IPS-NIHi11 (cell line): ENCODE data around the gene TUBG1.
"Not testable (repeated sequence)": the region's sequence is repeated elsewhere in the genome, so short reads cannot be mapped to it uniquely, and the experiment has no call there.

ENCODE experiments used
- DNase-seq: peaks from one replicate; pipeline ENCODE4 v3.0.0; 2012; ENCODE audit warnings: mixed read lengths, low spot score

Gene TUBG1

GRCh38 chr17:42623732-42624596 lies 14.5 kb downstream of the TUBG1 start:
- no peak for DNase-seq

GRCh38 chr17:42627032-42627764 lies 17.7 kb downstream of the TUBG1 start:
- peak; percentile 65 for DNase-seq

GRCh38 chr17:42629411-42630009 lies 20.0 kb downstream of the TUBG1 start:
- DNase-seq = no peak

DNA sequence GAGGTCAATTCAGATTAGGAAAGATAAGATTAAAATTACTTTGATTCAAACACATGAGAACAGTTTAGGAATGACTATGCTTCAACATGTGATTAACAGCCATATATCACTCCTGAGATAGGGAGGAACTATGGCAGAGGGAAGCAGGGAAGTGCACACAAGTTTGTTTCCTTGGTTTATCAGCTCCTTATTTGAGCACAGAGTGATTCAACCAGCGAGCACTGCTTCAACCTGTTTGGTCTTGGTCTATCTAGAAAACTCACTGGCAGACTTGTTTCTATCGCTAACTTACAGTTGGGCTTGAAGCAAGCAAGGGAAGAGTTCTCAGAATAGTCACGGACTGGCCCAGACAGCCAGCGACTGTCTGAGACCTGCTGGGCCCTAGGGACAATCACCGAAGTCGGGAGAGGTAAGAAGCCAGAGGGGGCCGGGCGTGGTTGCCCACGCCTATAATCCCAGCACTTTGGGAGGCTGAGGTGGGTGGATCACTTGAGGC lies 23.5 kb downstream of the TUBG1 start:
- no peak for DNase-seq

DNA sequence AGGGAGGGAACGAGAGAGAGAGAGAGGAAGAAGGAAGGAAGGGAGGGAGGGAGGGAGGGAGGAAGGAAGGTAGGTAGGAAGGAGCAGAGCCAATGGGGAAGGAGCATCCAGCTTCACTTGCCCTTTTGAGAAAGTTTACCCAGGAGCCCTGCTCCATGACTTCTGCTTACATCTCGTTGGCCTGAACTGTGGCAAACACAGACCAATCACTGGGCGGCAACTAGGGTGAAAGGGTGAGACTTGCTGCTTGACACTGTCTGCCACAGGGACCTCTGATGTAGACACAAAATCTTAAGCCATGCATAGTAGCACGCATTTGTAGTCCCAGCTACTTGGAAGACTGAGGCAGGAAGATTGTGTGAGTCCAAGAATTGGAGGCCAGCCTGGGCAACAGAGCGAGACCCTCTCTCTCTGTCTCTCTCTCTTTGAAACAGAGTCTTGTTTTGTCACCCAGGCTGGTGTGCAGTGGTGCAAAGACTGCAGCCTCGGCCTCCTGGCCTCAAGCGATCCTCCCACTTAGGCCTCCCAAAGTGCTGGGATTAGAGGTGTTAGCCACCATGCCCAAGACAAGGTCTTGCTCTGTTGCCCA lies 30.1 kb downstream of the TUBG1 start:
- DNase-seq = no peak

DNA sequence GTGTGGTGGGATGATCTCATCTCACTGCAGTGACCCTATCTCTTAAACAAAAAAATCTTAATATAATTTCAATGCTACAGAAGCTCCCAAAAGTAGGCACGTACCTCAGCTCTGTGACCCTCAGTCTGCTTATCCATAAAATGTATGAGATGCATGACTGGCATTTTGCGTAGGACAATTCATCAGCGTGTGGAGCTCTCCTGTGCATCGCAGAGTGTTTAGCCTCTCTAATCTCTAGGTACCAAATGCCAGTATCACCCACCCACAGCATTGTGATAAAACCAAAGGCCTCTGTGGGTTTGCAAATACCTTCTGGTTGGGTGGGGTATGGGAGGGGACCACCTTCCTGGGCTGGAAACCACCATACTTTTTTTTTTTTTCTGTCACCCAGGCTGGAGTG lies 30.6 kb downstream of the TUBG1 start:
- no peak for DNase-seq

DNA sequence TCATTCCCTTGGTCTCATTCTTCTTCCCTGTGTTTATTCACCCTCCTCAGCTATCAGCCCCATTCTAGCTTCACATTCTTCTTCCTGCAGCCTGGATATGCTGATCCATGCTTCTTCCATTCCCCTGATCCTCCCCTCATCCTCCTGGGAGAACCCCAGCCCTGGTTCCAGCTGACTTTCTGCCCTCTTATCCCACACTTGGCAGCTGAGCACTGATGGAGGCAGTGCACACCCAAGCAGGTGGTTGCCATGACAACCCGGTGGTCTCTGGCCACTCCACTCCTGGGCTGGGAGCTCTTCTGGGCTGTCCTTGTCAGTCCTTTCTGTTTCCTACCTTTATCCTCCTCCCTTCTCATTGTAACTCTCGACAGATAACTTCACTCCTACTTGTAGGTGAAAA lies 32.9 kb downstream of the TUBG1 start:
- DNase-seq = peak; percentile 47

DNA sequence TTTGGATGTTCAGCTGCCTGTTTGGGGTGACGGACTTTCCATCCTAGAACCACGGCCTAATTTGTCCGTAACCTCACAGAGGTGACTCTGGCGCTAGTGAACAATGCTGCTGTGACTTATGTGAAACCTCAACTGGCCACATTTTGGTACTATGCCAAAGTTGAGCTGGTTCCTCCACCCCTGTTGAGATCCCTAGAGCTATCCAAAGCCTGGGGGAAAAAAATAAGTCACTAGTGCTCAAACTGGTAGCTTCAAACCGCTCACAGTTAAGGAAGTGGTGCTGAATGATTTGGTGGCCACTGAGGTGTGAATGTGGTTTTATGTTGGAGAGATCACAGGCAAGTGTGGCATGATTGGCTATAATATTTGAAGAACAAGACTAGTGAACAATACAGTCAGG lies 38.3 kb downstream of the TUBG1 start:
- DNase-seq = no peak

DNA sequence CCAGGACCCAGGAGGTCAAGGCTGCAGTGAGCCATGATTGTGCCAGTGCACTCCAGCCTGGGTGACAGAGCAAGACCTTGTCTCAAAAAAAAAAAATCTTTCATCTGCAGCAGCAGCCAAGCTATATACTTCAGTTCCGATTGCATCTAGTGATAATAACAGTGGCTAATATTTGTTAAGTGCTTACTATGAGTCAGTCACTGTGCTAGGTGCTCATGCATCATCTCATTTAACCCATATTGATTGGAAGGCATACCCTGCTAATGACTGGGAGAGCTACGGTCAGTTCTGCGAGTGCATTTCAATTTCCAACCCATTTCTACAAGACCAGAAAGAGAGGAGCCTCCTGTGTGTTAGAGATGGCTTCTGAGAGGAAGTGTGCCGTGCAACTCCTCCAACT lies 41.9 kb downstream of the TUBG1 start:
- no peak for DNase-seq

- peak; percentile 35 for DNase-seq
Observed at GRCh38 chr17:42653179-42654124, 44.0 kb downstream of the TUBG1 start.

GRCh38 chr17:42655528-42655927 lies 46.0 kb downstream of the TUBG1 start:
- DNase-seq = no peak

DNA sequence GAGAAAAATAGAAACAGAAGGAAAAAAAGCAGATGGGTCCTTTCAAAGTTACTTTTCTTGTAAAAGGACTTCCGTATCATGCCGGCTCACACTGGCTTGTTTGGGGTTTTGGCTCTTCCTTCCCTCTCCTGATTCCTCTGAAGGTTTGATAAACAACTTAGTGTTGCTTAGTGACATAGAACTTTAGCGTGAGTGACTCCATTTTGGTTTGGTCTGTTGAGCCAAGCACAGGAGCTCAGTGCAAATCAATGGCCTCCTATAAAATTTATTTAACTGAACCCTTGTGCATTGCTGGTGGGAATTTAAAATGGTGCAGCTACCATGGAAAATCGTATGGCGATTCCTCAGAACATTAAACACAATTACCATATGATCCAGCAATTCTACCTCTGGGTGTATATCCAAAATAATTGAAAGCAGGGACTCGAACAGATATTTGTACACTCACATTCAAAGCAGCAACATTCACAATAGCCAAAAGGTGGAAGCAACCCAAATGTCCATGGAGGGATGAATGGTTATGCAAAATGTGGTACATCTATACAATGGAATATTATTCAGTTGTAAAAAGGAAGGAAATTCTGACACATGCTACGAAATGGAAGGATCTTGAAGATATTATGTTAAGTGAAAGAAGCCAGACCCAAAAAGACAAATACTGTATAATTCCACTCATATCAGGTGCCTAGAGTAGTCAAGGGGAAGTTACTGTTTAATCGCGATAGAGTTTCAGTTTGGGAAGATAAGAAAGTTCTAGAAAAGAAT lies 48.5 kb downstream of the TUBG1 start:
- DNase-seq = no peak

- DNase-seq = peak; percentile 99
Observed at GRCh38 chr17:42659079-42659931, 49.8 kb downstream of the TUBG1 start, which contains the start of gene TUBG2. TSS of gene TUBG2 (plus strand) at chr17:42659284. CDS start at chr17:42659504, 220 bp downstream.

- not testable (repeated sequence) for DNase-seq
Observed at GRCh38 chr17:42659932-42660274, 50.4 kb downstream of the TUBG1 start.

GRCh38 chr17:42660692-42661345 lies 51.3 kb downstream of the TUBG1 start:
- no peak for DNase-seq
